HG03457 (cell line): ENCODE measurements around the gene C20orf96.
"Not testable (repeated sequence)": the region's sequence is repeated elsewhere in the genome, so short reads cannot be mapped to it uniquely, and the experiment has no call there.

Source experiments
- ATAC-seq: cut with Tn5 transposase; IDR thresholded peaks from one replicate; pipeline ENCODE4 v1.9.1; 2021; ENCODE audit warnings: moderate number of reproducible peaks; ENCODE audit not compliant: unreplicated experiment

The C20orf96 gene

DNA sequence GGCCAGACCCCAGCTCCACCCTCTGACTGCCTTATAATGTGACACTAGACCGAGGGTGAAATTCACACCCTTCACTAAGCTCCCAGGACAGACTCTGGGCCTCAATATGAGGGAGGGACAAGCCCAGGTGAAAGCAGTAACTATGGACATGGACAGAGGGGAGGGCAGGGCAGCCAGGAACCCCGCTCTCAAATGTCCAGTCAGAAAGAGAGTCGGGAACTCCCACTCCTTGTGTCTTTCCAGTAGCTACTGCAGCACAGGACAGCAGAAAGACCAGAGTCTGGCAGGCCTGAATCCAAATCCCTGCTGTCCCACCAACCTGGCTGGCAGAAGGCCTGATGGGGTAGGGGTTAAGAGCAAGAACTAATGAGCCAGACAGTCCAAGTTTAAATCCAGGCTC is 6.4 kb downstream of the C20orf96 start:
- no peak for ATAC-seq

DNA sequence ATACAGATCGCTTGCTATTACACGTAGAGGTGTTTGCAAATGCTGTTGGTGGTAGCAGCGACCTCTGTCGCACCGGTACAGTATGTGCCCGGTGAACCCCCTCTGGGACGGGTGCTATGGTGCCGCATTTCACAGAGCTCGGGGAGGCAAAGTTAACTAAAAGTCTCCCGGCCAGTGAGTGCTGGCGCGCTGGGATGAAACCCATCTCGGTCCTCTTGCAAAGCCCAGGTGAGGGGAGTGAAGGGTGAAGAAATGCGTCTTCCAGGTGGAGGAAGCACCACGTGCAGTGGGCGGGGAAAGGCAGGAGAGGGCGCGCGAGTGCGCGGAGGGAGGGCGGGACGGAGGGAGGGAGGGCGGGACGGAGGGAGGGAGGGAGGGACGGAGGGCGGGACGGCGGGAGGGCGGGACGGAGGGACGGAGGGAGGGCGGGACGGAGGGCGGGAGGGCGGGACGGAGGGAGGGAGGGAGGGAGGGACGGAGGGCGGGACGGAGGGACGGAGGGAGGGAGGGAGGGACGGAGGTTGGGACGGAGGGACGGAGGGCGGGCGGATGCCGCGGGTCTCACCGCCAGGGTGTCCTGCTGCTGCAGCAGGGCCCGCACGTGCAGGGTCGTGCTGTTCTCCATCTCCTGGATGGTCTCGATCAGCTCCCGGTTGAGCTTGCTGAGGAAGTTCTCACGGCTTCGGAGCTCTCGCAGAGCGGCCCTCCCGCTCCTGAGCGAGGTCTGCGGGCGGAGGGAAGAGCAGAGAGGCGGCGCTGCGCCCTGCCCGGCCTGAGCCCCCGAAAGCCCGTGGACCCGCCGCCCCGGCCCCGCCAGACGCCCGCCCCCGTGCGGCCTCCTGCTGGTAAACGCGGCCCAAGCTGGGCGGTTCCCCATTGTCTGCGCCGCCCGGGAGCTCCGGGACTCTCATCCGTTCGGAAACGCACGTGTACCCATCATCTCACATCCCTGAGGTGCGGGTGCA is 11.7 kb downstream of the C20orf96 start:
- no peak for ATAC-seq

DNA sequence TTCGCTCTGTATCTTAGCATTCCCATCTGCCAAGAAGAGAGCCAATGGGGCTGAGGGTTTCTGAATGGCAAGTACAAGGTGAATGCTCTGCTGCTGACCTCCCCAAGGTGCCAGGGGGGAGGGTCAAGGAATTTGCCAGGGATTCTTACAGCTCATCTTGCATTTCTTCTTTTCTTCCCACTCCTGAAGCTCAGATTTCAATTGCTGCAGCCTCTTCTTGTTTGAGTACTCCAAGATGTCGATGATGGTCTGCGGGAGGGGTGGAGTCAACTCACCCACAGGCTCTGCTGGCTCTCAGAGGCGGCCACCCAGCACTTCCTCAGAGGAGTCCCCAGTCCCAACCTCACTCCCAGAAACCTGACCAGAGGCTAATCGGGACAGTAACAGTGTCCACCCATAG is 12.4 kb downstream of the C20orf96 start:
- ATAC-seq = no peak

DNA sequence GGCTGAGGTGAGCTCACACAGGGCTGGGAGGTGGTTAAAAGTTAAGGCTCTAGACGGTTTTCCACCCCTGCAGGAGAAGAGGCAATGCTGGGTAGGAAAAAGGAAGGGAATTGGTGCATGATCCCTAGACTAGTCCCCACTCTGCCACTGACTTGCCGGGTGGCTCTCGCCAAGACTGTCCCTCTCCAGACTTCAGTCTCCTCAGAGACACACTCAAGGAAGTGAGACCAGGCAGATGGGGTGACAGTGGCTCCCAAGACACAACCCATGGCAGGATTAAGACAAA is 13.1 kb downstream of the C20orf96 start:
- no peak for ATAC-seq

DNA sequence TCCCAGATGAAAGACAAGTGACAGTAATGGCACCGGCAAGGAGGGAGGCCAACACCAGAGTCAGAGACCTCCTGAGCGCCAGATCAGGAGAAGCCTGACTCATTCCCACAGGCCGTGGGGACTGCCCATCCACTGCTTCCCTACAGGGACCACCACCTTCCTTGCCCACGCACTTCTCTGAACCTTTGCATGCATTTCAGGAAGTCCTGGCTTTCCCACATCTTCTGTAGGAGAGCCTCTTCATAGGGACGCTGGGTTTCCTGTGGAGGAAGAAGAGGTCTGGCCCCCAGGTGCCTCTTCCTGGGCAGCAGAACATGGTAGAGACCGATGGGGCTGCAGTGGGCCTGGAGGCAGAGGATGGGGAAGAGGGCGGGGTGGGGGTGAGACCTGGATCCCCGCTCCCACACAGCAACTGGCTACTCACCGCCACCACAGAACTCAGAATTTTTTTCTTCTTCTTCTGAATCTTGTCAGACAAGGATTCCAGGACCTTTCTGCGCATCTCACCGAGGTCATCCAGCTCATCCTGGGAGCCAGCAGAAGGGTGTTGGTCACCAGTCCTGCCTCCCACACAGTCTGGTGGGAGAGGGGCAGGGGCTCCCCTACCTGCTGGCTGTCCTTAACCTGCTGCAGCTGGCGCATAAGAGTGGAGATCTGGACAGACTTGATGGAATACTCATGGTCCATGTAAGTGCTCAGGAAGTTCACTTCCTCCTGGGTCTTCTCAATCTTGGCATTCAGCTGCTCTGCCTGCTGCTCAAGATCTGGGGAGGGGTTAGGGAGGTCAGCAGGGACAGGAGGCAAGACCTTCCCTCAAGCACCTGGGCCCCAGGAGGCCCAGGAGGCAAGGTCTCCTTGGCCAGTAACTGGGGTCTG is 13.7 kb downstream of the C20orf96 start:
- ATAC-seq = no peak

DNA sequence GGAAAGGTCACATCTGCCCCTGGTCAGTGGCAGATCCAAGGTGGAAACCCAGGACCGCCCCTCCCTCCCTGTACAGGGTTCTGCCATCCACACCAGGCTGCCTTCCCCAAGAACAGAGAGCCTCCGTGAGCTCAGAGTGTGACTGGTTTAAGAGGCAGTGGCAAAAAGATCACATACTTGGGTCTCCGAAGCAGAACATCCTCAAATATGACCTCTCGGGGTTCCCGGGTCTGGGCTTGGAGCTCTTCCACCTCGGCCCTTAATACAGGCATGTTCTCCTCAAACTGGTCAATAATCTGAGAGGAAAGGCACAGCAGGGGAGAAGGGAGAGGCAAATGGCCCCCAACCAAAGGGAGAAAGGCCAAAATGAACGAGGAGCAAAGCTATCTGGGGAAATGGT is 14.8 kb downstream of the C20orf96 start:
- ATAC-seq = no peak

DNA sequence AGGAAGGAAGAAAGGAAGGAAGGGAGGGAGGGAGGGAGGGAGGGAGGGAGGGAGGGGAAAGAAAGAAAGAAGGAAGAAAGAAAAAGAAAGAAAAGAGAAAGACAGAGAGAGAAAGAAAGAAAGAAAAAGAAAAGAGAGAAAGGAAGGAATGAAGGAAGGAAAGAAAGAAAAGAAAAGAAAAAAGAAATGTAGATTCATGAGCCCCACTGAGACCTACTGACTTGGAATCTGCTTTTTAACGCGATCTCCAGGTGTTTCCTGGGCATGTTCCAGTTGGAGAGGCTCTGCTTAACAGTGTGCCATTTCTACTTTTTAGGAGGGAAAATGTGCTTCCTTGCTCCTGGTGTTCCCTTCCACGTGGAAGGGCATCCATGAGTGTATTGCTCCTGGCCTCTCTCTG is 16.7 kb downstream of the C20orf96 start:
- no peak for ATAC-seq

DNA sequence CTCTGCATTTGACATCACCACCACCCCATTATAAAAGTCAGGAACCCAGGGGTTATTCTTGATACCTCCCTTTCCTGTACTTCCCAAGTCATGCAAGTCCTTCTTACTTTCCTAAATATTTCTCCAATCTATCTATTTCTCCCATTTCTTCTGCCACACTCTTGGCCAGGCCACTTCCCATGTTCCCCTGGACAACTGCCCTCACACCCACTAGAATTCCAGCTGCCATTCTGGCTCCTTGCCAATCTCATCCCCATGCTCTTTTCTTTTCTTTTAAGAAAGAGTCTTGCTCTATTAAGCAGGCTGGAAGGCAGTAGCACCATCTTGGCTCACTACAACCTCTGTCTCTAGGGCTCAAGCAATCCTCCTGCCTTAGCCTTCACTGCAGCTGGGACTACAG is 17.8 kb downstream of the C20orf96 start:
- ATAC-seq = no peak

DNA sequence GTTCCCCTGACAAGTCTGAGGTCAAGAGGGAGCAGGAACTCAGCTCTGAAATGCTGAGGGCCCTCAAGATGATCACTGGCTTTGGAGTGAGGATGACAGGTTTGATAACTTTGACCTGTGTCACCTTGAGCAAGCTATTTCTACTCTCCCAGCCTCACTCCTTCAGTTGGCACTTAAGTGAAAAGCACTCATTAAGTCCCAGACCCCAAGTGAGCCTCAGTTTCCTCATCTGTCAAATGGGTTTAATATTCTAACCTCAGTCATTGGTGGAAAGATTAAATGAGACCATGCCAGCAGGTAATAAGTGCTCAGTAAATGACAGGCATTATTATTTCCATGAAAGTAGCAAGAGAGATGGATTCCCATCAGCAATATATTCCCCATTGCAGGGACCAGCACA is 19.0 kb downstream of the C20orf96 start:
- no peak for ATAC-seq

DNA sequence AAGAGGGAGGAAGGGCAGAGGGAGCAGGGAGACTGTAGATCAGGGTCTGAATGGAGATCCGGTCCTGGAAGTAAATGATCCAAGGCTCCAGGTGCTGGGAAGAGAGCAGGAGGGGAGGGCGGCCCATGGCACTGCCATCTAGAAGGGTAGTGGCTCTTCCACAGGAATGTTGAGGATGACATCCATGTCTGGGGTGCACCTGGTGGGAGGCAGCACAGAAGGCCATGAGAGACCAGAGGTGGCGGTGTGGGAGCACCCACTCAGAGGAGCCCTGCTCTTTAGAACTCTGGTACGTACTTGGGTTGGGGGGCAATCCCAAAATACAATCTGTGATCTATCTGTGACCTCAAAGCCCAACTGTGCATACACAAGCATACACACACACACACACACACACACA is 19.5 kb downstream of the C20orf96 start:
- ATAC-seq = no peak

DNA sequence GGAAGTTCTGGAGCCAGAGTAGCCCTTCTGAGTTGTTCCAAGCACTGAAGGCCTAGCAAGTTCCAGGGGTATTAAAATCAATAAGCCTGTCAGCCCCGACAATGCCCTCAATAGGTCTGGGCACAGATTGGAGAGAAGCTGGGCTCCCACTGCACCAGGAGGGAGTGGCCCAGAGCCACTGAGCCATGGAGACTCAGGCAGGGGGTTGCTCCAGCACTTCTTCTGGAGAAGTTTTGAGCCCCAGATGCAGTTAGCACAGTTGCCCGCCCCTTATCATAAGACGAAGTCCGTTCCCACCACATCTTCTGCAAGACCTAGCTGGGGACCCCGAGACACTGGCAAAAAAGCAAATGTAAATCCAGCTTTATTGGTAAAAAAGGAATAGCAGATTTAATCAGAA is 20.0 kb downstream of the C20orf96 start:
- ATAC-seq = no peak

DNA sequence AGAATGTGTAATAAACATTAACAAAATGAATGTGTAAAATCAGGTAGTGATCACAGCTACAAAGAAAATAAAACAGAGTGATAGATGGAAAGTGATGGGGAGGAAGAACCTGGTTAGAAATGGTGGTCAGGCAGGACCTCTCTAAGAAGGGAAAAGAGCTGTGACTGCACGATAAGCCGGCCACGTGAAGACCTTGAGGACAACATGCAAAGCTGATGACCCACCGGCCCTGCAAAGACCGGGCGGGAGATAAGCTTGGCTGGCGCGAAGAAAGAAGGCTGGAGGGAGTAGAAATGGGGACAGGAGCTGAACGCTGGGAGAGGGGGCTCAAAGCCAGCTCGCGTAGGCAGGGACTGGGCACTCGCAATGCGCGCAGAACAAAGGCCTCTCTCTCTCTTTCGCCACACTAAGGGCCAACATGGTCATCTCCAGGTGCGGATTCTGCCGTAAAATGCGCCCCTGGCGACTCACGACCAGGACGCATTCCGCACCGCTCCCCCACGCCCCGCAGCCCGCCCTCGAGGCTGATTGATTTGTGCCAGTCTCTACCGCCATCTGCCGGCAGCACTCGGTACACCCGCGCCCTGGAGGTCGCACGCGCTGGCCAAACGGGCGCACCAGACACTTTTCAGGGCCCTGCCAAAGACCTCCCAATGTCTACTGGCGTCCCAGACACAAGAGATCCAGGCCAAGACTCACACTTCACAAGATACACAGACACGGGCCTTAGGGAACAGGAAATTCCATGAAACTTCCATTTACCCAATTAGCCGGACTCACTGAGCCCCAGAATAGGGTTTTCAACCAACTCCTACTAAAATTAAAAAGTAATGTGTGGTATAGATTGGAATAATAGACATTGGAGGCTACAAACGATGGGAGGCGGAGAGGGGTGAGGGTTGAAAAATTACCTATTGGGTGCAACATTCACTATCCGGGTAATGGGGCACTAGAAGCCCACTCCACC is 23.7 kb downstream of the C20orf96 start:
- ATAC-seq = no peak

DNA sequence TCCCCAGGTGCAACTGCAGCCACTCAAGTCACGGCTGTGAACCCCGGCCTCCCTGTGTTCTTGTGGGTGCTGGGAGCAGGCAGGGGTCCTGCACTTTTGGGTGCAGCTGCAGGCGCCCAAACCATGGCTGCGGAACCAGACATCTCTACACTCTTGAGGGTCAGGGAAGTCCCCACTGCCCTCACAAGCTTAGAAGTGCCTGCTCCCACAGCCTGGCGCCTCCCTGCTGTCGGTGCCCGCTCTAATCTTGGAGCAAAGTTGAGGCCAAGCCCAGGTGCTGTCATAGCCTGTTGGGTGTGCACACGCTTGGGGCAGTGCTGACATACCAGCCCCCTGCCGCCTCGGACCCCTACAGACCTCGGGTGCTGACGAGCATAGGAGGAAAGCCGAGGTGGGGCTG is 26.8 kb downstream of the C20orf96 start:
- no peak for ATAC-seq

DNA sequence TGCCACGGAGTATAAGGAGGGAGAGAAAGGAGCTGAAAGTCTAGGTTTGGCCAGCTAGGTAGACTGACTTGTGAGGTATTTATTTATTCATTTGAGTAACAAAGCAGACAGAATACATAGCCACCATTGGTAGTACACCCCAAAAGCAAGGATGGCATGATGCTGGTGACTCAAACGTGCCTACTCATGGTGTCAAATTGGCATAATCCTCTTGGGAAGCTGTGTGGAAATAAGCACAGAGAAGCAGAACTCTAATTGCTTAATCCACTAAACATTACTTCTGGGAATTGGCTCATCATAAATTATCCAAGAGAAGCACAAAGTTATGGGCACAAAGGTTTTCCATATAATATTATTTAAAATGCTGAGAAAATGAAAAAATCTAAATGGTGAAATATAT is 30.6 kb downstream of the C20orf96 start:
- no peak for ATAC-seq

DNA sequence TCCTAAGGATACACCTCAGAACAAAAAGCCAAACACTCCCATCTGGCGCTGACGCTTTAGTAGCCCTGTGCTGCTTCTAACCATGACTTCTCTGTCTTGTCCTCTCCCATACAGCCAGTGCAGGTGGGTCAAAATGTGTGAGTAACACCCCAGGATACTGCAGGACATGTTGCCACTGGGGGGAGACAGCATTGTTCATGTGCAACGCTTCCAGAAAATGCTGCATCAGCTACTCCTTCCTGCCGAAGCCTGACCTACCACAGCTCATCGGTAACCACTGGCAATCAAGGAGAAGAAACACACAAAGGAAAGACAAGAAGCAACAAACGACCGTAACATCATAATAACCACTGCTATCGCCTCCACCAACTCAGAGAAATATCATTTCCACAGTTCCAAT is 31.6 kb downstream of the C20orf96 start:
- ATAC-seq = no peak

DNA sequence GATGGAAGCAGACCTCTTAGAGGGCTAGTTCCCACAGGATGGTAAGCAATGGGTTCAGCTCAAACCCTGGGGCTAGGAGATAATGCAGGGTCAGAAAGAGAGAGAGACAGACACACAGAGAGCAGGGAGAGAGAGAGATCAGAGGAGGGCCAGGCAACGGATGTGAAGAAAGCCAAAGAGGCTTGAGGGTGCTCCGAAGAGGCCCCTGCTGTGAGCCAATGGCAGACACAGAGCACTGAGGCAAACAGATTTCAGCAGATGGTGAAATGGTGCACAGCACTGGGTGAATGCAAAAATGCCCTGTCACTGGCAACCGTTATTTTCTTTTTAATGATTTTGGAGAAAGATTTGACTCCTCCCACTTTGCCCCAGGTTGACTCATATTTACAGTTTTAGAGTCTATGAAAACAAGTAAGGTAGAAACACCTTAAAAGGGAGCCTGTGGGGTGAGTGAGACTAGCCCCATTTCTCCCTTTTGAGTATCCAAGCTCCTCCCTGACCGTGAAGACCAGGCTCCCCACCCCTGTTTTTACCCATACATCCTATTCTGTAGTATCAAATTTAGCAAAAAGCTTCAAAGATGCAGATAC is 32.2 kb downstream of the C20orf96 start:
- no peak for ATAC-seq

DNA sequence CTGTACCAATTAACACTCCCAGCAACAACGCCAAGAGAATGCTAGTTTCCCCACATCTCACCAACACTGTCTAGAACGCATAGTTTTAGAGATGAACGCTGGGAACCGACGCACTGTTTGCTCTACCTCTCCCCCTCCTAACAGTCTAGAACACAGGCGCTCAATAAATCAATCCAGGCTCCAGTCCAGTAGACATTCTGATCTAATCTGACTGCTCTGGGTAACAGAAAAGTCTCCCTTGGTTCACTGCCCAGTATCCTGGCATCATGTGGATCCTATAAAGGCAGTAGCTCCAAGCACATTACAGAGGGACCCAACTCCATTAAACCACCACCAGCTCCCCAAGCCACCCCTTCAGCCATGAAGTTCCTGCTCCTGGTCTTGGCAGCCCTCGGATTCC is 33.1 kb downstream of the C20orf96 start, which contains the start of gene DEFB132:
DEFB132 (plus strand) TSS at position 306 of the 400 bp plus-strand sequence; CDS start at position 361, 55 bp downstream.
- no peak for ATAC-seq

DNA sequence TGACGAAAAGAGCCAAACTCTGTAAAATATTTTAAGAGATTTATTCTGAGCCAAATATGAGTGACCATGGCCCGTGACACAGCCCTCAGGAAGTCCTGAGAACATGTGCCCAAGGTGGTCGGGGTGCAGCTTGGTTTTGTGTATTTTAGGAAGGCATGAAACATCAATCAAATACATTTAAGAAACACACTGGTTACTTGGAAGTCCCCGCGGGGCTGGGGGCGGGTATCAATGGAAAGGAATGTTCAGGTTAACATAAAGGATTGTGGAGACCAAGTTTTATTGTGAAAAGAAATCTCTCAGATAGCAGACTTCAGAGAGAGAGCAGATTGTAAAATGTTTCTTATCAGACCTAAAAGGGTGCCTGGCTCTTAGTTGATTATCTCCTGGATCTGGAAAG is 37.1 kb downstream of the C20orf96 start:
- not testable (repeated sequence) for ATAC-seq

DNA sequence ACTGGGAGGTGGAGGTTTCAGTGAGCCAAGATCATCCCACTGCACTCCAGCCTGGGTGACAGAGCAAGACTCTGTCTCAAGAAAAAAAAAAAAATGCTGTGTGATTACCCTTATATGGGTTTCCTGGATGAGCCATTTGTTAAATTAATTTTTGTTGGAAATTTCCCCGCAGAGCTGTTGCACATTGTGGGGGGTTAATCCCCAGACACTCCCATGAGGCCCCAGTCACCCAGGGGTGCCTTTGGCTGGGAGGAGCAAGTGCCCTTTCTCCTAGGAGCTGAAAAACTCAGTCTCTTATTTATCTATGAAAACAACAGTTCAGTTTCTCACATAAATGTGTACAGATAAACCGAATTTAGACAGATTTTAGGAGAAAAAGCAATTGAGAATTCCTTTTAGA is 37.7 kb downstream of the C20orf96 start:
- no peak for ATAC-seq

DNA sequence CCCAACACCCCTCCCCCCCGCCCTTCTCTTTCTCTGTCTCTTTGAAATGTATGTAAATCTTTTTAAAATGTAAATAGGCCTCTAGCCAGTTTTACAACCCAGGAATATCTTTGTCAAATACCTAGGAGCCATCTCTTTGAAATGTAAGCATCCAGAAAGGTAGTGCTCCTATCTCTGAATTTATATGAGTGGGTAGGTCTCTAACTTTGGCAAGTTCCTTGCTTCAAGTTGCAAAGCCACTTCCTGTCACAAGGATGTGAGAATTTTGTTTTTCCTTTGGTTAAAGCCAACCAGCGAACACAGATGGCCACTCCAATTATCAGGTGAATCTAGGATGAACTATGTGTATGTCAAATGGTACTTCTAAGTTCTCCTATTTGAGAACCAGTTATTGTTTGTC is 39.2 kb downstream of the C20orf96 start:
- ATAC-seq = no peak
